CD14-positive monocyte (primary cell): ENCODE data around the gene C18orf63. TPM values are rescaled to one million over a fixed set of nuclear protein-coding genes. Genes with fewer than 3 reads are reported as not detected.

Source experiments
- DNase-seq, 3 donors: peaks; one replicate each; pipeline ENCODE4 v3.0.0-alpha.2; 2011 to 2022
- H2AFZ ChIP-seq: 2 replicates; pipeline ENCODE4 v1.6.0; 2012; ENCODE audit warnings: mild to moderate bottlenecking, low read depth, low read length, inconsistent platforms; ENCODE audit not compliant: insufficient read depth, poor library complexity, severe bottlenecking
- H3K27ac ChIP-seq, 2 donors: 1 replicate in 1 of 2; 2 replicates in 1 of 2; pipeline ENCODE4 v1.5.1; 2012 to 2013; ENCODE audit warnings: low read length in 2 of 2, control low read depth in 1 of 2, inconsistent platforms in 1 of 2, low read depth in 1 of 2, mild to moderate bottlenecking in 1 of 2
- H3K27me3 ChIP-seq, 2 donors: one replicate each; pipeline versions ENCODE4 v1.6.0 to v1.6.1; 2011 to 2013; ENCODE audit warnings: low read length in 2 of 2; ENCODE audit not compliant: control insufficient read depth in 2 of 2, insufficient read depth in 2 of 2
- H3K36me3 ChIP-seq, 2 donors: replicated peaks in 1 of 2; 1 replicate in 1 of 2; 2 replicates in 1 of 2; pipeline versions ENCODE4 v1.5.1 to v1.6.1; 2012 to 2013; ENCODE audit warnings: low read length in 2 of 2, control low read depth in 1 of 2, inconsistent platforms in 1 of 2, mild to moderate bottlenecking in 1 of 2; ENCODE audit not compliant: insufficient read depth in 2 of 2, control insufficient read depth in 1 of 2
- H3K4me1 ChIP-seq, 2 donors: 1 replicate in 1 of 2; 2 replicates in 1 of 2; pipeline versions ENCODE4 v1.5.1 to v1.6.1; 2012 to 2013; ENCODE audit warnings: low read length in 2 of 2, control low read depth in 1 of 2, inconsistent platforms in 1 of 2, mild to moderate bottlenecking in 1 of 2, moderate library complexity in 1 of 2; ENCODE audit not compliant: insufficient read depth in 2 of 2, control insufficient read depth in 1 of 2
- H3K4me2 ChIP-seq: replicated peaks from 2 replicates; pipeline ENCODE3; 2012; ENCODE audit warnings: low read length, moderate library complexity, mild to moderate bottlenecking; ENCODE audit not compliant: poor library complexity, severe bottlenecking; ENCODE audit errors: extremely low read depth
- H3K4me3 ChIP-seq, 3 experiments: fragments of 200-600 bp in 1 of 3; sonication (generic) in 1 of 3; replicated peaks in 1 of 3; 1 replicate in 2 of 3; 2 replicates in 1 of 3; pipeline ENCODE4 v1.5.1; 2011 to 2013; ENCODE audit warnings: low read length in 3 of 3, mild to moderate bottlenecking in 3 of 3, control low read depth in 2 of 3, low read depth in 2 of 3, inconsistent platforms in 1 of 3, moderate library complexity in 1 of 3
- H3K79me2 ChIP-seq: 2 replicates; pipeline ENCODE4 v1.6.0; 2012; ENCODE audit warnings: mild to moderate bottlenecking, control low read depth, inconsistent platforms, low read length, moderate library complexity; ENCODE audit not compliant: insufficient read depth
- H3K9ac ChIP-seq: 2 replicates; pipeline ENCODE4 v1.6.0; 2017; ENCODE audit warnings: low read length, mild to moderate bottlenecking; ENCODE audit not compliant: insufficient read depth, poor library complexity, severe bottlenecking
- H3K9me3 ChIP-seq, 2 donors: replicated peaks in 1 of 2; 1 replicate in 1 of 2; 2 replicates in 1 of 2; pipeline versions ENCODE4 v1.5.1 to v1.6.1; 2012 to 2013; ENCODE audit warnings: low read length in 2 of 2, control low read depth in 1 of 2; ENCODE audit not compliant: control insufficient read depth in 1 of 2, insufficient read depth in 1 of 2
- H4K20me1 ChIP-seq: 2 replicates; pipeline ENCODE4 v1.6.0; 2012; ENCODE audit warnings: mild to moderate bottlenecking, low read length, control low read depth, moderate library complexity; ENCODE audit not compliant: insufficient read depth
- H3K27ac Mint-ChIP-seq, 7 donors: one replicate each; pipeline ENCODE4 v1.8.0; 2020; ENCODE audit warnings: mild to moderate bottlenecking in 7 of 7, mixed read lengths in 7 of 7, moderate library complexity in 6 of 7, inconsistent platforms in 2 of 7
- H3K27me3 Mint-ChIP-seq, 3 donors: one replicate each; pipeline ENCODE4 v1.8.0; 2021 to 2022; ENCODE audit warnings: low read depth in 3 of 3, mild to moderate bottlenecking in 3 of 3, mixed read lengths in 3 of 3, moderate library complexity in 3 of 3, inconsistent platforms in 1 of 3
- H3K36me3 Mint-ChIP-seq, 2 donors: one replicate each; pipeline ENCODE4 v1.8.0; 2020; ENCODE audit warnings: mixed read lengths in 2 of 2, inconsistent platforms in 1 of 2, mild to moderate bottlenecking in 1 of 2
- H3K4me1 Mint-ChIP-seq: one replicate; pipeline ENCODE4 v1.8.0; 2020; ENCODE audit warnings: mild to moderate bottlenecking, mixed read lengths
- H3K4me3 Mint-ChIP-seq, 2 donors: one replicate each; pipeline ENCODE4 v1.8.0; 2020; ENCODE audit warnings: mild to moderate bottlenecking in 2 of 2, mixed read lengths in 2 of 2, moderate library complexity in 1 of 2
- H3K9me3 Mint-ChIP-seq, 7 donors: one replicate each; pipeline ENCODE4 v1.8.0; 2020 to 2022; ENCODE audit warnings: mixed read lengths in 7 of 7, mild to moderate bottlenecking in 6 of 7, moderate library complexity in 6 of 7, inconsistent platforms in 2 of 7
- WGBS: methylation state at CpG from one replicate; pipeline ENCODE4 v1.1.5; 2013; ENCODE audit warnings: missing lambda C conversion rate; ENCODE audit not compliant: insufficient coverage; 5-methylcytosine and 5-hydroxymethylcytosine counted together
- intact Hi-C, 2 donors: fragments of 100-400 bp; cut with micrococcal nuclease; formaldehyde crosslinking; loops; one replicate each; pipeline versions ENCODE4 v1.15.0 to v1.15.1; 2023
- polyA plus RNA-seq, 3 donors: library from polyadenylated mRNA; depleted of rRNA in 1 of 3; unstranded in 2 of 3; stranded (reverse) in 1 of 3; fragments of 300-500 nt in 2 of 3; fragments of >200 nt in 1 of 3; fragmentation: Illumina TruSeq in 2 of 3; gene quantifications; 1 replicate in 2 of 3; 2 replicates in 1 of 3; pipeline ENCODE4 v1.2.3, GENCODE V29; 2012 to 2021
- TF ChIP-seq, protein P1 (sequence below): fragments of 200-600 bp; IDR thresholded peaks from one replicate; pipeline ENCODE4 v1.8.0; 2022; ENCODE audit warnings: antibody characterized with exemption, mild to moderate bottlenecking

Gene C18orf63
- polyA plus RNA-seq, 3 donors = not detected

DNA sequence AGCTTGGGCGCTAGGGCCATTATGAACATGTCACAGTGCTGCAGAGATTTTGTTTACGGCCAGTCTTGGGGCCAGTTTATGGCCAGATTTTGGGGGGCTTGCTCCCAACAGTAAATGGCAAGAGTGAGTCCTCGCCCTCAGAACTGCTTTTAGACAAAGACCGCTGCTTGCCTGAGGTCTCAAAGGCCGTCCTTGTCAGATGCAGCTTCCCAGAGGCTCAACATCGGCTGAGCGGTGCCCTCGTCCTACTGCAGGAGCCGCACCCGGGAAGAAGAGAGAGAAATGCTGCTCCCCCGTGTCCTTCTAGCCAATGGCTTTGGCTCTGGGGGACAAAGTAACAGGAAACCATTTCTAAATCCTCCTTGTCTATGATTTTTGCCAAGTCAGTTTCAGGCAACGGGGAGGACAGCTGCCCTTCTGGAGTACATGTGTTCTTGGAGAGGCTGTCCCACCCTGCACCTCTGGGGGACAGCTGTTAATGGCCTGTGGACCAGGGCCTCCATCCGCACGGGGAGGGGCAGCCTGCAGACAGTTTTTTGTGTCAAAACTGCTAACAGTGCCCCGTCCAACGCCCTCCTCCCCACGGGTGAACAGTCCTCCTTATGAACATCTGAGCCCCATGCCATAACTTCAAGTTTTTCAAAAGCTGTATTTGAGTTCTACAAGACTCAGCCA is 66.1 kb downstream of the C18orf63 start:
- Histone ChIP-seq H3K4me3 (no peak overlapping the region), H3K27me3 (no peaks in the 10 kb centered on the region), H4K20me1 (no peaks in the 10 kb centered on the region), H3K27ac (no peak overlapping the region), H3K9ac (no peak overlapping the region), H3K79me2 (no peaks in the 10 kb centered on the region), H3K36me3 (no peaks in the 10 kb centered on the region), H2AFZ (no peak overlapping the region), H3K4me1 (peaks cover 11 to 13% of the 10 kb centered on the region in 2 donors), H3K9me3 (peaks cover 0 to 6% of the 10 kb centered on the region in 2 donors), H3K4me2 (no peak overlapping the region)
- Mint-ChIP-seq H3K27ac (no peak overlapping the region), H3K9me3 (peaks cover 0 to 7% (median 0%) of the 10 kb centered on the region in 7 donors), H3K27me3 (peaks cover 0 to 2% (median 0%) of the 10 kb centered on the region in 3 donors), H3K4me1 (peaks cover 12% of the 10 kb centered on the region), H3K4me3 (no peak overlapping the region), H3K36me3 (no peaks in the 10 kb centered on the region)
- 93% methylated on average over 15 of the region's 17 CpGs for WGBS
- no peak for DNase-seq
- TF ChIP-seq, protein P1, sequence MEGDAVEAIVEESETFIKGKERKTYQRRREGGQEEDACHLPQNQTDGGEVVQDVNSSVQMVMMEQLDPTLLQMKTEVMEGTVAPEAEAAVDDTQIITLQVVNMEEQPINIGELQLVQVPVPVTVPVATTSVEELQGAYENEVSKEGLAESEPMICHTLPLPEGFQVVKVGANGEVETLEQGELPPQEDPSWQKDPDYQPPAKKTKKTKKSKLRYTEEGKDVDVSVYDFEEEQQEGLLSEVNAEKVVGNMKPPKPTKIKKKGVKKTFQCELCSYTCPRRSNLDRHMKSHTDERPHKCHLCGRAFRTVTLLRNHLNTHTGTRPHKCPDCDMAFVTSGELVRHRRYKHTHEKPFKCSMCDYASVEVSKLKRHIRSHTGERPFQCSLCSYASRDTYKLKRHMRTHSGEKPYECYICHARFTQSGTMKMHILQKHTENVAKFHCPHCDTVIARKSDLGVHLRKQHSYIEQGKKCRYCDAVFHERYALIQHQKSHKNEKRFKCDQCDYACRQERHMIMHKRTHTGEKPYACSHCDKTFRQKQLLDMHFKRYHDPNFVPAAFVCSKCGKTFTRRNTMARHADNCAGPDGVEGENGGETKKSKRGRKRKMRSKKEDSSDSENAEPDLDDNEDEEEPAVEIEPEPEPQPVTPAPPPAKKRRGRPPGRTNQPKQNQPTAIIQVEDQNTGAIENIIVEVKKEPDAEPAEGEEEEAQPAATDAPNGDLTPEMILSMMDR = no peak
- intact Hi-C loops = no loop called here

DNA sequence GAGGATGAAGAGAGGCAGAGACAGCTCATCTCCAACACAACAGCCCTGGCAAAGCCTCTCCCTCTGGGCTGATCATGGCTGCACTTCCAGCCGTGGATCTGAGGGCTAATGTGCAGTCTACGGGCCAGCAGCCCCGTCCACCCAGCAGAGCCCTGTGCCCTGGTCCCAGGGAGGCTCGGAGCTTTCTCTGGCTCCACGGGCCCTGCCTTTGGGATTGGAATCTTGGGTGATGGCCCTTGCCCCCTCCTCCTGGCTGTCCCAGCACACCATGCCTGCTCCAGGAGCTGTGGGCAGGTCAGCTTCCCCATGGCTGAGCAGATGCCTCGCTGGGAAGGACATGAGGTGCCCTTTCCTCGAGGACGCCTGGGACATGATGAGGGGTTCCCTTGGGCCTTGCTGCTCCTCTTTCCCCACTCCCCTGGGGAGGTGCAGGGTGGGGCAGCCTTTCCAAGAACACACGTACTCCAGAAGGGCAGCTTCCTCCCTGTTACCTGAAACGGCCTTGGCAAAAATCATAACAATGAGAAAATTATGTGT is 66.9 kb downstream of the C18orf63 start:
- H3K36me3 Mint-ChIP-seq = no peaks in the 10 kb centered on the region
- H3K4me3 ChIP-seq = no peak overlapping the region
- peaks cover 9 to 13% of the 10 kb centered on the region in 2 donors for H3K4me1 ChIP-seq
- H3K36me3 ChIP-seq = no peaks in the 10 kb centered on the region
- H3K9ac ChIP-seq = no peak overlapping the region
- H4K20me1 ChIP-seq = no peaks in the 10 kb centered on the region
- no peak overlapping the region for H2AFZ ChIP-seq
- WGBS = 100% methylated on average over 2 of the region's 10 CpGs
- H3K4me3 Mint-ChIP-seq = no peak overlapping the region
- intact Hi-C loops = no loop called here
- TF ChIP-seq, protein P1 = no peak
- H3K9me3 Mint-ChIP-seq = peaks cover 0 to 7% (median 0%) of the 10 kb centered on the region in 7 donors
- no peaks in the 10 kb centered on the region for H3K27me3 ChIP-seq
- H3K27ac ChIP-seq = no peak overlapping the region
- H3K4me2 ChIP-seq = no peak overlapping the region
- H3K9me3 ChIP-seq = peaks cover 0 to 6% of the 10 kb centered on the region in 2 donors
- no peak overlapping the region for H3K27ac Mint-ChIP-seq
- no peak for DNase-seq
- H3K27me3 Mint-ChIP-seq = peaks cover 0 to 3% (median 2%) of the 10 kb centered on the region in 3 donors
- no peaks in the 10 kb centered on the region for H3K79me2 ChIP-seq
- H3K4me1 Mint-ChIP-seq = peaks cover 12% of the 10 kb centered on the region
